Prostate gland (tissue), 2 donors: Measurements from ENCODE around the gene CACNG7. TPM values are rescaled to one million over a fixed set of nuclear protein-coding genes. Genes with fewer than 3 reads are reported as not detected.
A peak's percentile ranks its signal among the peaks of the same experiment; 100 is the strongest.

Source experiments
- DNase-seq: peaks from one replicate; pipeline ENCODE4 v3.0.0-alpha.2; 2019; ENCODE audit warnings: low spot score
- H3K27ac ChIP-seq, 2 donors: fragments of 200-600 bp; sonication (generic); 2 replicates each; pipeline ENCODE4 v1.5.1; 2017 to 2019
- H3K27me3 ChIP-seq: fragments of 200-600 bp; sonication (generic); replicated peaks from 2 replicates; pipeline ENCODE4 v1.5.1; 2019; ENCODE audit not compliant: insufficient read depth
- H3K36me3 ChIP-seq, 2 donors: fragments of 200-600 bp; sonication (generic); 1 replicate in 1 of 2; 2 replicates in 1 of 2; pipeline versions ENCODE4 v1.5.1 to v1.8.1; 2017 to 2019
- H3K4me1 ChIP-seq: fragments of 200-600 bp; sonication (generic); replicated peaks from 2 replicates; pipeline ENCODE4 v1.5.1; 2019
- H3K4me3 ChIP-seq, 2 donors: fragments of 200-600 bp; sonication (generic); 2 replicates each; pipeline ENCODE4 v1.5.1; 2017 to 2019
- H3K9me3 ChIP-seq: fragments of 200-600 bp; sonication (generic); 2 replicates; pipeline ENCODE4 v1.5.1; 2017
- CTCF ChIP-seq, 4 experiments: fragments of 200-600 bp in 2 of 4; fragments of 450-650 bp in 2 of 4; sonication (generic) in 2 of 4; IDR thresholded peaks; 1 replicate in 3 of 4; 2 replicates in 1 of 4; pipeline ENCODE4 v1.5.1; 2016 to 2019; ENCODE audit warnings: antibody characterized with exemption in 4 of 4, mild to moderate bottlenecking in 2 of 4, moderate library complexity in 2 of 4
- POLR2A ChIP-seq: fragments of 450-650 bp; IDR thresholded peaks from one replicate; pipeline ENCODE4 v1.6.1; 2016; ENCODE audit warnings: antibody characterized with exemption, mild to moderate bottlenecking
- POLR2AphosphoS5 ChIP-seq: sonication (generic); formaldehyde crosslinking; IDR thresholded peaks from one replicate; pipeline ENCODE4 v1.6.1; 2017; ENCODE audit warnings: antibody characterized with exemption
- WGBS: methylation state at CpG from one replicate; pipeline ENCODE4 v1.1.5; 2018; 5-methylcytosine and 5-hydroxymethylcytosine counted together
- intact Hi-C: fragments of 100-400 bp; cut with DNase I; formaldehyde crosslinking; loops from one replicate; pipeline ENCODE4 v1.14.2; 2022
- total RNA-seq, 2 donors: library from RNA; depleted of rRNA; stranded (reverse); fragments of >200 nt; gene quantifications; one replicate each; pipeline ENCODE4 v1.1.0, GENCODE V29; 2016

The CACNG7 gene
- total RNA-seq, 2 donors from 2014 or later = not detected

GRCh38 chr19:53981376-53981951, 72.4 kb downstream of the CACNG7 start:
- H3K9me3 ChIP-seq = no peaks in the 10 kb centered on the region
- 72% methylated on average over 12 of the region's 13 CpGs for WGBS
- H3K27ac ChIP-seq = no peak overlapping the region
- H3K36me3 ChIP-seq = no peaks in the 10 kb centered on the region
- intact Hi-C loops = no loop called here
- peaks cover 12% of the 10 kb centered on the region for H3K27me3 ChIP-seq
- H3K4me1 ChIP-seq = no peaks in the 10 kb centered on the region
- no peak for DNase-seq
- TF ChIP-seq CTCF (IDR thresholded peaks at IDR 0.05) (no peak), POLR2AphosphoS5 (no peak), POLR2A (no peak)
- H3K4me3 ChIP-seq = no peak overlapping the region

GRCh38 chr19:53982001-53982451, 72.9 kb downstream of the CACNG7 start:
- intact Hi-C loops = no loop called here
- peak overlapping the region in 1 of 2 donors; percentile 17 for H3K4me3 ChIP-seq
- WGBS = under 1% methylated on average over 19 of the region's 62 CpGs

GRCh38 chr19:53982611-53983010, 73.5 kb downstream of the CACNG7 start:
- intact Hi-C loops = no loop called here
- Histone ChIP-seq H3K27ac (no peak overlapping the region), H3K36me3 (no peaks in the 10 kb centered on the region), H3K4me1 (no peaks in the 10 kb centered on the region), H3K27me3 (peaks cover 12% of the 10 kb centered on the region), H3K9me3 (no peaks in the 10 kb centered on the region), H3K4me3 (peak overlapping the region in 1 of 2 donors; percentile 19)
- DNase-seq = peak; percentile 20
- no peak for TF ChIP-seq POLR2A
- TF ChIP-seq CTCF (IDR thresholded peaks at IDR 0.05) = no peak
- TF ChIP-seq POLR2AphosphoS5 = no peak
- WGBS = 0% methylated on average over 32 of the region's 61 CpGs

More at GRCh38 chr19:53982001-53982451, 72.9 kb downstream of the CACNG7 start:
- Histone ChIP-seq H3K9me3 (no peaks in the 10 kb centered on the region), H3K4me1 (no peaks in the 10 kb centered on the region), H3K27ac (no peak overlapping the region), H3K27me3 (peaks cover 12% of the 10 kb centered on the region), H3K36me3 (no peaks in the 10 kb centered on the region)
- DNase-seq = no peak
- TF ChIP-seq POLR2AphosphoS5 (no peak), POLR2A (no peak), CTCF (IDR thresholded peaks at IDR 0.05) (no peak)

GRCh38 chr19:53983457-53984289, 74.6 kb downstream of the CACNG7 start:
- intact Hi-C loops = no loop called here
- DNase-seq = no peak
- Histone ChIP-seq H3K27me3 (peaks cover 6% of the 10 kb centered on the region), H3K27ac (no peak overlapping the region), H3K4me1 (no peaks in the 10 kb centered on the region), H3K36me3 (no peaks in the 10 kb centered on the region), H3K9me3 (no peaks in the 10 kb centered on the region), H3K4me3 (no peak overlapping the region)
- TF ChIP-seq CTCF (IDR thresholded peaks at IDR 0.05) (no peak), POLR2AphosphoS5 (no peak), POLR2A (no peak)
- 76% methylated on average over 24 of the region's 24 CpGs for WGBS
